OCI-LY3 (cell line): ENCODE results near the gene PCDH11Y.
A peak's percentile ranks its signal among the peaks of the same experiment; 100 is the strongest.
"Not testable (repeated sequence)": the region's sequence is repeated elsewhere in the genome, so short reads cannot be mapped to it uniquely, and the experiment has no call there.

ENCODE experiments used
- H2AFZ ChIP-seq: fragments of 200-600, 300-600 bp; shearing (Covaris generic); 2 replicates; pipeline ENCODE4 v1.6.0; 2014; ENCODE audit warnings: antibody characterized with exemption, low read depth, low read length
- H3K27ac ChIP-seq: fragments of 200-600, 300-600 bp; sonication (generic); 2 replicates; pipeline ENCODE4 v1.5.1; 2014; ENCODE audit warnings: mild to moderate bottlenecking, low read length, moderate library complexity, mixed read lengths
- H3K27me3 ChIP-seq: fragments of 200-600, 300-600 bp; sonication (generic); 2 replicates; pipeline ENCODE4 v1.6.1; 2014; ENCODE audit warnings: low read depth, low read length, mixed read lengths
- H3K36me3 ChIP-seq: fragments of 200-600, 300-600 bp; sonication (generic); replicated peaks from 2 replicates; pipeline ENCODE3; 2014; ENCODE audit warnings: low read depth, low read length, mixed read lengths
- H3K4me1 ChIP-seq: fragments of 300-600, 200-600 bp; sonication (generic); 2 replicates; pipeline ENCODE4 v1.6.1; 2014; ENCODE audit warnings: low read length, mixed read lengths
- H3K4me2 ChIP-seq: fragments of 200-600, 300-600 bp; sonication (generic); 2 replicates; pipeline ENCODE4 v1.6.1; 2014; ENCODE audit warnings: low read length, mixed read lengths
- H3K4me3 ChIP-seq: fragments of 300-600, 200-600 bp; sonication (generic); 2 replicates; pipeline ENCODE4 v1.5.1; 2014; ENCODE audit warnings: antibody characterized with exemption, mild to moderate bottlenecking, low read length, moderate library complexity
- H3K79me2 ChIP-seq: fragments of 300-600, 200-600 bp; shearing (Covaris generic); 2 replicates; pipeline ENCODE4 v1.6.1; 2014; ENCODE audit warnings: mild to moderate bottlenecking, low read length, mixed read lengths
- H3K9ac ChIP-seq: fragments of 300-600, 200-600 bp; shearing (Covaris generic); 2 replicates; pipeline ENCODE4 v1.6.0; 2014; ENCODE audit warnings: mild to moderate bottlenecking, low read length, moderate library complexity
- H3K9me3 ChIP-seq: fragments of 200-600, 300-600 bp; shearing (Covaris generic); 2 replicates; pipeline ENCODE4 v1.6.1; 2014; ENCODE audit warnings: low read length, mixed read lengths; ENCODE audit not compliant: insufficient read depth
- H4K20me1 ChIP-seq: fragments of 200-600, 300-600 bp; sonication (generic); 2 replicates; pipeline ENCODE4 v1.6.1; 2016; ENCODE audit warnings: low read length, mixed read lengths; ENCODE audit not compliant: insufficient read depth
- CTCF ChIP-seq: fragments of 200-600, 300-600 bp; sonication (generic); IDR thresholded peaks from 2 replicates; pipeline ENCODE4 v1.5.1; 2014; ENCODE audit warnings: antibody characterized with exemption, low read length, low read depth

The PCDH11Y gene

GRCh38 chrY:5000057-5000456 is at the start of gene PCDH11Y:
PCDH11Y (plus strand) TSS chrY:5000296; CDS start chrY:5057100, 56,804 bp downstream.
- H3K4me1 ChIP-seq, H3K4me3 ChIP-seq, H3K9ac ChIP-seq, H4K20me1 ChIP-seq, H3K9me3 ChIP-seq, H3K27ac ChIP-seq, H3K4me2 ChIP-seq, H3K36me3 ChIP-seq, H3K27me3 ChIP-seq, H2AFZ ChIP-seq, H3K79me2 ChIP-seq: not testable (repeated sequence)

GRCh38 chrY:4967894-4968293 is 32.2 kb upstream of the PCDH11Y start:
- not testable (repeated sequence) for H3K27ac ChIP-seq, H3K4me3 ChIP-seq, H3K4me2 ChIP-seq, H4K20me1 ChIP-seq, H2AFZ ChIP-seq, H3K9me3 ChIP-seq, H3K79me2 ChIP-seq, H3K36me3 ChIP-seq, H3K4me1 ChIP-seq, H3K27me3 ChIP-seq, H3K9ac ChIP-seq

GRCh38 chrY:4991743-4992400 is 8.2 kb upstream of the PCDH11Y start:
- 0 out of 2 replicates have a peak, but pooled peaks have one; percentile 6 for TF ChIP-seq CTCF
- H4K20me1 ChIP-seq, H3K4me1 ChIP-seq, H3K9me3 ChIP-seq, H3K79me2 ChIP-seq, H3K27ac ChIP-seq, H3K36me3 ChIP-seq, H3K9ac ChIP-seq, H3K27me3 ChIP-seq, H2AFZ ChIP-seq: not testable (repeated sequence)
- Histone ChIP-seq H3K4me3 (peak overlapping the region; percentile 61), H3K4me2 (peak overlapping the region; percentile 36; the same call in 1 of the 2 replicates)

GRCh38 chrY:4994892-4995291 is 5.2 kb upstream of the PCDH11Y start:
- not testable (repeated sequence) for H3K79me2 ChIP-seq, H2AFZ ChIP-seq, H3K27me3 ChIP-seq, H4K20me1 ChIP-seq, H3K9ac ChIP-seq, H3K36me3 ChIP-seq, H3K4me1 ChIP-seq, H3K27ac ChIP-seq, H3K9me3 ChIP-seq
- H3K4me2 ChIP-seq: peak overlapping the region; percentile 34
- H3K4me3 ChIP-seq: peak overlapping the region; percentile 26; the same call in 1 of the 2 replicates

GRCh38 chrY:5002476-5003184 is 2.5 kb downstream of the PCDH11Y start:
- not testable (repeated sequence) for H3K4me3 ChIP-seq, H3K79me2 ChIP-seq, H3K9me3 ChIP-seq, H3K27me3 ChIP-seq, H3K4me1 ChIP-seq, H3K27ac ChIP-seq, H3K4me2 ChIP-seq, H3K9ac ChIP-seq, H4K20me1 ChIP-seq, H3K36me3 ChIP-seq, H2AFZ ChIP-seq

GRCh38 chrY:5038972-5039523 is 39.0 kb downstream of the PCDH11Y start:
- not testable (repeated sequence) for H3K4me3 ChIP-seq, H3K4me1 ChIP-seq, H3K79me2 ChIP-seq, H3K9me3 ChIP-seq, H3K36me3 ChIP-seq, H3K27me3 ChIP-seq, H3K4me2 ChIP-seq, H3K9ac ChIP-seq, H4K20me1 ChIP-seq, H2AFZ ChIP-seq, H3K27ac ChIP-seq

- not testable (repeated sequence) for H3K36me3 ChIP-seq, H2AFZ ChIP-seq, H3K9me3 ChIP-seq
Measured at GRCh38 chrY:5083017-5083416, 82.9 kb downstream of the PCDH11Y start.

GRCh38 chrY:5182998-5183397 is 182.9 kb downstream of the PCDH11Y start:
- not testable (repeated sequence) for H3K9me3 ChIP-seq, H2AFZ ChIP-seq, H3K27ac ChIP-seq, H3K4me3 ChIP-seq, H3K79me2 ChIP-seq, H3K36me3 ChIP-seq, H3K4me1 ChIP-seq, H3K9ac ChIP-seq, H4K20me1 ChIP-seq, H3K4me2 ChIP-seq, H3K27me3 ChIP-seq

More at GRCh38 chrY:5083017-5083416, 82.9 kb downstream of the PCDH11Y start:
- H3K4me1 ChIP-seq, H3K4me2 ChIP-seq, H3K9ac ChIP-seq, H3K4me3 ChIP-seq, H3K79me2 ChIP-seq, H4K20me1 ChIP-seq, H3K27ac ChIP-seq, H3K27me3 ChIP-seq: not testable (repeated sequence)

GRCh38 chrY:5215116-5215515 is 215.0 kb downstream of the PCDH11Y start:
- H3K4me1 ChIP-seq, H4K20me1 ChIP-seq, H3K4me3 ChIP-seq, H3K9me3 ChIP-seq, H3K79me2 ChIP-seq, H3K27ac ChIP-seq, H3K27me3 ChIP-seq, H3K36me3 ChIP-seq, H2AFZ ChIP-seq, H3K4me2 ChIP-seq, H3K9ac ChIP-seq: not testable (repeated sequence)
